ENCODE data around the gene IGFLR1. TPM values are rescaled to one million over a fixed set of nuclear protein-coding genes. Genes with fewer than 3 reads are reported as not detected.

IGFLR1 gene
- total and polyA plus RNA-seq, 2 of the 4 experiments (the other 2 are of a cell fraction) = 0.72 to 2.7 TPM

- peaks cover 29% of the 10 kb centered on the region for H4K20me1 ChIP-seq (ENCODE audit: insufficient read depth, low read length)
- 95% methylated on average over 9 of the region's 16 CpGs; no CpG with 5 or more reads in 1 of the 2 experiments for WGBS, 2 experiments (ENCODE audit: extremely low coverage in 2 of 2, insufficient read length in 1 of 2)
- H2AK5ac ChIP-seq (ENCODE audit: low read depth, low read length) = no peak overlapping the region
- H3K14ac ChIP-seq (replicated peaks; ENCODE audit: low read depth, low read length) = no peak overlapping the region
- H2BK5ac ChIP-seq (ENCODE audit: low read depth, low read length, poor library complexity, severe bottlenecking) = no peak overlapping the region
- no peak overlapping the region for H3K23ac ChIP-seq (ENCODE audit: low read depth, low read length)
- H3K56ac ChIP-seq (ENCODE audit: extremely low read depth, insufficient read depth, low read length) = no peak overlapping the region
- POLR2A ChIA-PET (ENCODE audit: unreplicated experiment) = no interaction called here
- H3K27ac ChIP-seq (ENCODE audit: insufficient read depth, low read length) = no peak overlapping the region
- DNase-seq (no peak), ATAC-seq (ENCODE audit: low read depth) (no peak)
- no peak overlapping the region for H4K5ac ChIP-seq (ENCODE audit: low read depth, low read length)
- no peaks in the 10 kb centered on the region for H3K9me3 ChIP-seq (ENCODE audit: control insufficient read depth, insufficient read depth, low read length)
- dilution Hi-C loops (cut with HindIII; ENCODE audit: low sequenced_read_pairs, unreplicated experiment) (no loop called here), intact Hi-C loops (cut with micrococcal nuclease) (no loop called here), in situ Hi-C loops (cut with MboI; ENCODE audit: low sequenced_read_pairs) (no loop called here)
- no peak overlapping the region for H2AK9ac ChIP-seq (replicated peaks; ENCODE audit: low read depth, low read length, poor library complexity)
- no peak overlapping the region for H4K91ac ChIP-seq (ENCODE audit: insufficient read depth, low read depth, low read length)
- peaks cover 55% of the 10 kb centered on the region for H3K36me3 ChIP-seq (ENCODE audit: control insufficient read depth, insufficient read depth, low read length)
- peaks cover 6% of the 10 kb centered on the region for H3K4me1 ChIP-seq (ENCODE audit: control insufficient read depth, insufficient read depth, low read length)
- H4K8ac ChIP-seq (ENCODE audit: low read depth in 2 of 2, low read length in 2 of 2) = no peak overlapping the region
- H3K4me2 ChIP-seq (ENCODE audit: low read depth, low read length) = no peak overlapping the region
- no peak overlapping the region for H2BK15ac ChIP-seq (ENCODE audit: low read depth, low read length)
- H3K18ac ChIP-seq (ENCODE audit: low read depth, low read length) = no peak overlapping the region
- H2AFZ ChIP-seq (replicated peaks; ENCODE audit: low read length, poor library complexity) = no peak overlapping the region
- no peak overlapping the region for H3K4ac ChIP-seq (ENCODE audit: low read depth, low read length)
- no peaks in the 10 kb centered on the region; the same call in 1 of the 2 replicates for H3K9me1 ChIP-seq (ENCODE audit: insufficient read depth, low read length)
- no peak overlapping the region for H2BK120ac ChIP-seq (ENCODE audit: low read depth, low read length)
- no peak overlapping the region for H3K4me3 ChIP-seq (ENCODE audit: insufficient read depth, low read depth, low read length)
- H2BK20ac ChIP-seq (ENCODE audit: low read depth, low read length) = no peak overlapping the region
- TF ChIP-seq CHD1 (IDR thresholded peaks at IDR 0.05; ENCODE audit: low read depth, low read length) (no peak), RAD21 (IDR thresholded peaks at IDR 0.05; ENCODE audit: low read length) (no peak), CEBPB (IDR thresholded peaks at IDR 0.05; ENCODE audit: low read depth, low read length) (no peak), RFX5 (IDR thresholded peaks at IDR 0.05; ENCODE audit: low read depth, low read length) (no peak), CTCF (conservative IDR thresholded peaks at IDR 0.05; ENCODE audit: low read depth, low read length) (no peak), MAZ (IDR thresholded peaks at IDR 0.05; ENCODE audit: borderline replicate concordance, low read depth, low read length) (no peak), MAFK (IDR thresholded peaks at IDR 0.05; ENCODE audit: low read depth, low read length) (no peak), POLR2A (IDR thresholded peaks at IDR 0.05; ENCODE audit: low read depth, low read length) (no peak), BHLHE40 (IDR thresholded peaks at IDR 0.05; ENCODE audit: low read depth, low read length) (no peak), ELK1 (IDR thresholded peaks at IDR 0.05; ENCODE audit: borderline replicate concordance, low read depth, low read length) (no peak), NFE2L2 (IDR thresholded peaks at IDR 0.05; ENCODE audit: low read depth, low read length) (no peak), SMC3 (IDR thresholded peaks at IDR 0.05; ENCODE audit: low read depth, low read length) (no peak), MXI1 (IDR thresholded peaks at IDR 0.05; ENCODE audit: borderline replicate concordance, low read depth, low read length) (no peak), USF2 (IDR thresholded peaks at IDR 0.05; ENCODE audit: low read depth, low read length) (no peak), RCOR1 (IDR thresholded peaks at IDR 0.05; ENCODE audit: insufficient replicate concordance, low read length) (no peak), FOS (IDR thresholded peaks at IDR 0.05; ENCODE audit: low read depth, low read length) (no peak)
- H3K79me1 ChIP-seq (ENCODE audit: low read depth in 1 of 2, low read length in 2 of 2) = peaks cover 16 to 46% of the 10 kb centered on the region in 2 experiments; a peak in 3 of 4 replicates
- H3K9ac ChIP-seq (ENCODE audit: low read depth, low read length) = no peak overlapping the region
- no TSS peak for BruUV-seq (replicated peaks)
- no peaks in the 10 kb centered on the region for H3K27me3 ChIP-seq (ENCODE audit: control insufficient read depth, insufficient read depth, low read length)
- CTCF ChIA-PET = no interaction called here
Measured at GRCh38 chr19:35721374-35721773, 20.9 kb downstream of the IGFLR1 start.
